GM19324 (cell line): ENCODE results near the gene SUOX.
"Not testable (repeated sequence)": the region's sequence is repeated elsewhere in the genome, so short reads cannot be mapped to it uniquely, and the experiment has no call there.

Experiments
- ATAC-seq: cut with Tn5 transposase; IDR thresholded peaks from one replicate; pipeline ENCODE4 v1.9.1; 2021; ENCODE audit warnings: mild to moderate bottlenecking, moderate library complexity; ENCODE audit not compliant: unreplicated experiment, low FRiP score

Gene SUOX

DNA sequence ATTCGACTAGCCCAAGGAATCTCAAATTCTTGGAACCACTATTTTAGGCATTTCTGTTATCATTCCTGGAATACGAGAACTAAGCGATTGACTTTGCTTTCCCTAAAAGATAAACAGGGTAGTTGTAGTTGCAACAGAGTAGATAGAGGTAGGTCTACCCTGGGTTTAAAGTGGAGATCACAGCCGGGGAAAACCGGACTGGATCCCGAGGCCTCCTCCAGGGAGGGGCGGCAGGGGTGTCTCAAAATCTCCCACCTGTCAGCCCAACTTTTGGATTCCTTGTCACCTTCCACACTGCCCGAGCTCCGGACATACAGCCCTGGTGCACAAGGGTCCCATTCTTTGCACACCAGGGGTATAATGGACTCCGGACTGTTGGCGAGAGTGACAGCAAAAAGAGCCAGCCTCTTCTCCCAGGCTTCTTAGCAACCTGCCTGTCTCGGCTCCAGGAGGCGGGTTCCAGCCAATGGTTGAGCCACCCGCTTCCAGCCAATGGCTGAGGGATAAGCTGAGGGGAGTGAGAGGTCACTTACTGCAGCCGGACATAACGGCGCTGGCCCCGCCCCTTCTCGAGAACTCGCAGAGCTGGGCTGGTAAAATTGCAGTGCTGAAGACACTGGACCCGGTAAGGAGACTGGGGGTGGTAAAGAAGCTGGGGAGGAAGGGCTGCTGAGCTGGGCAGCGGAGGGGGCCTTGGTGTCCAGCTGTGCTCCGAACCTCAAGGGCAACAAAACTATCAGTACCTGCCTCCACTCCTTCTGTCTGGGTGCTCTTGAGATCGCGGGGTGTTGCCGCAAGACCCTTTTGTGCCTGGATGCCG, at the start of gene SUOX:
SUOX (plus strand) TSS at position 562 of the 820 bp plus-strand sequence. CDS start 4,946 bp downstream, outside the sequence.
- ATAC-seq = peak; percentile 98

DNA sequence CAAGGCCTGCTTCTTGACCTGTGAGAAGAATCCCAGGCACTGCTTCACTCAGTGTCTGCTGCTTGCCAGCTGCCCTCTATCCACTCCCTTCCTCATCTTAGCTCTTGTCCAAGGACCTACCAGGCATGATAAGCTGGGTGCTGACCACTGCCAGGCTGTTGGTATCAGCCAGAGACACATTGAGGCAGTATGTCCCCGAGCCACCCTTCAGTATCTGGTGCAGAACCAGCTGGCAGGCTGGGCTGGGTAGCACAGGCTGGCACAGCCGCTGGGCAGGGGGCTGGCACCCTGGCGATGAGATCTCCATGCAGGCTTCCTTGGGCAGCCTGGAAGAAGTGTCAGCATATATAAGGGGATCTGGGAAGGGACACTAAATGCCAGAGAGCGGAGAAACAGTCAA, 41.7 kb upstream of the SUOX start:
- no peak for ATAC-seq

GRCh38 chr12:55955800-55956508, 41.1 kb upstream of the SUOX start:
- ATAC-seq = no peak

- ATAC-seq = no peak
These were observed 39.8 kb upstream of the SUOX start for GRCh38 chr12:55957106-55957859.

- no peak for ATAC-seq
These were observed 33.3 kb upstream of the SUOX start for GRCh38 chr12:55963760-55964159.

- ATAC-seq = no peak
These were observed 31.8 kb upstream of the SUOX start for GRCh38 chr12:55965240-55965639.

- no peak for ATAC-seq
These were observed 31.1 kb upstream of the SUOX start, which contains the start of gene PMEL for GRCh38 chr12:55965941-55966407. Gene PMEL (minus strand): TSS chr12:55966042. CDS start chr12:55966011, 31 bp downstream.

GRCh38 chr12:55966408-55967281, 30.4 kb upstream of the SUOX start, which contains the start of gene CDK2:
Gene CDK2 (plus strand): TSS chr12:55966830. CDS start chr12:55967009, 179 bp downstream.
- peak; percentile 96 for ATAC-seq

DNA sequence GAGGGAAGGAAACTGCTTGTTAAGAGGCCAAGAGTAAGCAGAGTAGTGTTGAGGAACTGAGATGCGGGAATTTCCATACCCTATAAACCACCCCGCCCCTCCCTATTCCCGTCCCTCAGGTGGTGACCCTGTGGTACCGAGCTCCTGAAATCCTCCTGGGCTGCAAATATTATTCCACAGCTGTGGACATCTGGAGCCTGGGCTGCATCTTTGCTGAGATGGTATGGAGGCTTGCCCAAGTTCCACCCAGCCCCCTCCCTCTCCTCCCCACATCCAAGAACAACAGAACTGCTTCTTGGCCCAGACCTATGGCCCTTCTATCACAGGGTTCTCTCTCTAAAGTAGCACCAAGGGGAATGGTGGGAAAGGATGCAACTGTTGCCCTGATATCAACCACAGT, 27.7 kb upstream of the SUOX start:
- ATAC-seq = no peak

DNA sequence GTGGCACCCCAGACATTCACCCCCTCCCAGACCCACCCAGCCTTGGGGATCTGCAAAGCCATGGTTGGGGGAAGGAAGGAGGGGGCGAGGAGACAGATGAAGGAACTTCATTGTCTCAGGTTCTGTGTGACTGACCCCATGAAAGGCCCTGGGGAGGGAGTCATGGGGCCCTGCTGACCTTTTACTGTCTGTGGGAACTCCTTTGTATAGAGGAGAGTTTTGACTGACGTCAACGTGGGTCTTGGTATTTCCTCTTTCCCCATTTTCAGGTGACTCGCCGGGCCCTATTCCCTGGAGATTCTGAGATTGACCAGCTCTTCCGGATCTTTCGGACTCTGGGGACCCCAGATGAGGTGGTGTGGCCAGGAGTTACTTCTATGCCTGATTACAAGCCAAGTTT, 26.3 kb upstream of the SUOX start:
- no peak for ATAC-seq

DNA sequence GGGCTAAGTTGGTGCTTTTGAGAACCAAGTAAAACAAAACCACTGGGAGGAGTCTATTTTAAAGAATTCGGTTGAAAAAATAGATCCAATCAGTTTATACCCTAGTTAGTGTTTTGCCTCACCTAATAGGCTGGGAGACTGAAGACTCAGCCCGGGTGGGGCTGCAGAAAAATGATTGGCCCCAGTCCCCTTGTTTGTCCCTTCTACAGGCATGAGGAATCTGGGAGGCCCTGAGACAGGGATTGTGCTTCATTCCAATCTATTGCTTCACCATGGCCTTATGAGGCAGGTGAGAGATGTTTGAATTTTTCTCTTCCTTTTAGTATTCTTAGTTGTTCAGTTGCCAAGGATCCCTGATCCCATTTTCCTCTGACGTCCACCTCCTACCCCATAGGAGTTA, 25.0 kb upstream of the SUOX start:
- no peak for ATAC-seq

DNA sequence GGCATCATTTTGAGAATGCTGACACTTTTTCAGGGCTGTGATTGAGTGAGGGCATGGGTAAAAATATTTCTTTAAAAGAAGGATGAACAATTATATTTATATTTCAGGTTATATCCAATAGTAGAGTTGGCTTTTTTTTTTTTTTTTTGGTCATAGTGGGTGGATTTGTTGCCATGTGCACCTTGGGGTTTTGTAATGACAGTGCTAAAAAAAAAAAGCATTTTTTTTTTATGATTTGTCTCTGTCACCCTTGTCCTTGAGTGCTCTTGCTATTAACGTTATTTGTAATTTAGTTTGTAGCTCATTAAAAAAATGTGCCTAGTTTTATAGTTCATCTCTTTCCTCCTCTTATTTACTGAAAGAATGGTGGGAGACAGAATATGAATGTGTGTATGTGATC, 24.6 kb upstream of the SUOX start:
- no peak for ATAC-seq

GRCh38 chr12:55972911-55973598, 24.0 kb upstream of the SUOX start:
- ATAC-seq = no peak

- peak; percentile 93 for ATAC-seq
These were observed 23.3 kb upstream of the SUOX start, which contains the start of gene RAB5B for GRCh38 chr12:55973599-55974307. Gene RAB5B (plus strand): TSS chr12:55974078. CDS start chr12:55986961, 12,883 bp downstream.

DNA sequence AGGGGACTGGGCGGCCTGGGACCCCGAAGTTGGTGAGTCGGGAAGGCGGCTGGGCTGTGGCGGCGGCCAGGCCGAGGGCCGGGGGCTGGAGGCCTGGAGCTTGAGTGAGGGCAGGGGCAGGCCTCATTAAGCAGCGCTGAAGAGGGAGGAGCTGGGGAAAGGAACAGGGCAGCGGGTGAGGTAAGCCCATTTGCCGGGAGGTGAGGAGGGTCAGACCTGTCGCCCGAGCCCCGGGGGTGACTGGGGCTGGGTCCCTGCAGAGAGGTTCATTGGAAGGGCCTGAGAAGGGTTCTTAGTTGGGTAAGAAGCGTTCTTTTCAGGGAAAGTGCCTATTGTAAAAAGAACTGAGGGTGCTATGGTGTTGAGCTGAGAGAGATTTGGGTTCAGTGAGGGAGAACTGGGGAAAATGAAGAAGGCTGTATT, 22.8 kb upstream of the SUOX start:
- ATAC-seq = peak; percentile 15

DNA sequence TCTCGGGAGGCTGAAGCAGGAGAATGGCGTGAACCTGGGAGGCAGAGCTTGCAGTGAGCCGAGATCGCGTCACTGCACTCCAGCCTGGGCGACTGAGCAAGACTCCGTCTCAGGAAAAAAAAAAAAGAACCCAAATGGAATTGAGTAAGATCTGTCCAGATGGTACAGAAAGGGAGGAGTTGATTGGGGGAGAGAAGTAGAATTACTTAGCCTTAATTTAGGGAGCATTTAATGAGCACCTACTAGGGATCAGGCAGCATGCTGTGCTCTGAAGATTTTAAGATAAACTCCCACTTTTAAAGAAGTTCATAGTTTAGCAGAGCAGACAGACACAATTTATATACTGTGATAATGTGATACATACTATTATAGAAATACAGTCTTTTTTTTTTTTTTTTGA, 18.7 kb upstream of the SUOX start:
- ATAC-seq = no peak

GRCh38 chr12:55979069-55979468, 18.0 kb upstream of the SUOX start:
- no peak for ATAC-seq

DNA sequence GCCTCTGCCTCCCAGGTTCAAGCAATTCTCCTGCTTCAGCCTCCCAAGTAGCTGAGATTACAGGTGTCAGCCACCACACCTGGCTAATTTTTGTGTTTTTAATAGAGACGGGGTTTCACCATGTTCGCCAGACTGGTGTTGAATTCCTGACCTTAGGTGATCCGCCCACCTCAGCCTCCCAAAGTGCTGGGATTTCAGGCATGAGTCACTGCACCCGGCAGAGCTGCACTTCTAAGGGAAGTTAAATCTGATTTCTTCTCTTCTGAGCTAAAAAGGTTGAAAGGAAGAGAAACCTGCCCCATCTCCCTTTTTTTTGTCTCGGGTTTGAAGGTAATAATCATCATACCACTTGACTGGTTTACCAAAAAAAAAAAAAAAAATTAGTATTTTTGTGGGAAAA, 15.2 kb upstream of the SUOX start:
- not testable (repeated sequence) for ATAC-seq
